OCI-LY7 (cell line): ENCODE measurements around the gene PLEKHS1. TPM values are rescaled to one million over a fixed set of nuclear protein-coding genes. Genes with fewer than 3 reads are reported as not detected.
"Not testable (repeated sequence)": the region's sequence is repeated elsewhere in the genome, so short reads cannot be mapped to it uniquely, and the experiment has no call there.

Experiments used
- BruUV-seq: library from RNA; stranded (reverse); fragments of 400-500 nt; replicated peaks from 2 replicates; lab custom pipeline; 2021; lab: Mats Ljungman, UMichigan
- CTCF ChIA-PET: fragments of 300-600 bp; sonication (Branson Sonifier 250); formaldehyde crosslinking; loops from one replicate; lab custom pipeline; 2022; ENCODE audit warnings: antibody characterized with exemption; ENCODE audit not compliant: unreplicated experiment; lab: Charles Lee
- POLR2A ChIA-PET: fragments of 300-600 bp; sonication (Branson Sonifier 250); formaldehyde crosslinking; loops from one replicate; lab custom pipeline; 2022; ENCODE audit warnings: antibody characterized with exemption; lab: Charles Lee
- DNase-seq: peaks from one replicate; pipeline ENCODE4 v3.0.0-alpha.2; 2015; ENCODE audit warnings: low spot score
- H2AFZ ChIP-seq: fragments of 200-600 bp; sonication (generic), shearing (Covaris generic); 2 replicates; pipeline ENCODE4 v1.6.1; 2014; ENCODE audit warnings: mild to moderate bottlenecking, antibody characterized with exemption, low read length, moderate library complexity
- H3K27ac ChIP-seq: fragments of 200-600 bp; sonication (generic); 2 replicates; pipeline ENCODE4 v1.5.1; 2014; ENCODE audit warnings: mixed run types, low read depth, mild to moderate bottlenecking, moderate library complexity, low read length, inconsistent platforms; ENCODE audit not compliant: poor library complexity, severe bottlenecking
- H3K36me3 ChIP-seq: fragments of 200-600 bp; sonication (generic); 2 replicates; pipeline ENCODE4 v1.6.1; 2014; ENCODE audit warnings: mild to moderate bottlenecking, antibody characterized with exemption, low read length, moderate library complexity, mixed read lengths; ENCODE audit not compliant: insufficient read depth
- H3K4me1 ChIP-seq: fragments of 200-600 bp; sonication (generic); 2 replicates; pipeline ENCODE4 v1.5.1; 2014; ENCODE audit warnings: mild to moderate bottlenecking, low read length; ENCODE audit not compliant: insufficient read depth, poor library complexity, severe bottlenecking
- H3K4me2 ChIP-seq: fragments of 200-600 bp; sonication (generic); 2 replicates; pipeline ENCODE4 v1.6.1; 2014; ENCODE audit warnings: mild to moderate bottlenecking, low read length
- H3K4me3 ChIP-seq: fragments of 200-600 bp; sonication (generic); 2 replicates; pipeline ENCODE4 v1.5.1; 2014; ENCODE audit warnings: mild to moderate bottlenecking, low read depth, low read length; ENCODE audit not compliant: poor library complexity, severe bottlenecking
- H3K79me2 ChIP-seq: fragments of 200-600 bp; sonication (generic); 2 replicates; pipeline ENCODE4 v1.6.1; 2016; ENCODE audit warnings: low read depth, mild to moderate bottlenecking, low read length, moderate library complexity, mixed read lengths; ENCODE audit not compliant: insufficient read depth
- H3K9me2 ChIP-seq: fragments of 200-600 bp; sonication (generic); 2 replicates; pipeline ENCODE4 v1.6.1; 2016; ENCODE audit warnings: mild to moderate bottlenecking, low read length, mixed read lengths; ENCODE audit not compliant: insufficient read depth
- H3K9me3 ChIP-seq: fragments of 200-600 bp; sonication (generic); 2 replicates; pipeline ENCODE4 v1.6.1; 2014; ENCODE audit warnings: mild to moderate bottlenecking, mixed run types, low read length, mixed read lengths
- H4K20me1 ChIP-seq: fragments of 200-600 bp; sonication (generic); 2 replicates; pipeline ENCODE4 v1.6.1; 2014; ENCODE audit warnings: mild to moderate bottlenecking, antibody characterized with exemption, low read length, moderate library complexity, mixed read lengths; ENCODE audit not compliant: insufficient read depth
- EZH2phosphoT487 ChIP-seq: fragments of 200-600 bp; sonication (generic); IDR thresholded peaks from 2 replicates; pipeline ENCODE4 v1.6.1; 2018; ENCODE audit warnings: low read depth, borderline replicate concordance, mild to moderate bottlenecking, mixed run types, antibody characterized with exemption, low read length, moderate library complexity, mixed read lengths
- intact Hi-C: fragments of 100-400 bp; cut with micrococcal nuclease; formaldehyde crosslinking; loops from one replicate; pipeline ENCODE4 v1.10.0; 2022; ENCODE audit not compliant: unreplicated experiment
- total RNA-seq, 2 experiments: library from RNA; depleted of rRNA in 1 of 2; stranded (reverse); fragments of >200 nt in 1 of 2; shearing (Covaris generic) in 1 of 2; gene quantifications; 2 replicates each; pipeline ENCODE4 v1.2.3, GENCODE V29; 2014 to 2022
- TF ChIP-seq, protein P1 (sequence below): fragments of 200-600 bp; sonication (generic); conservative IDR thresholded peaks from 2 replicates; pipeline ENCODE4 v1.5.1; 2014; ENCODE audit warnings: mild to moderate bottlenecking, antibody characterized with exemption, low read length, moderate library complexity, mixed read lengths

The PLEKHS1 gene
- total RNA-seq, 2 experiments from 2014 or later, result not detected

- H3K4me2 ChIP-seq, result no peak overlapping the region
- intact Hi-C loops, result no loop called here
- BruUV-seq, result no TSS peak
- H3K36me3 ChIP-seq, result no peaks in the 10 kb centered on the region
- H4K20me1 ChIP-seq, result no peaks in the 10 kb centered on the region
- no peaks in the 10 kb centered on the region for H3K4me1 ChIP-seq
- H3K9me2 ChIP-seq, result no peaks in the 10 kb centered on the region
- H3K9me3 ChIP-seq, result no peaks in the 10 kb centered on the region
- H3K27ac ChIP-seq, result no peak overlapping the region
- TF ChIP-seq, protein P1, sequence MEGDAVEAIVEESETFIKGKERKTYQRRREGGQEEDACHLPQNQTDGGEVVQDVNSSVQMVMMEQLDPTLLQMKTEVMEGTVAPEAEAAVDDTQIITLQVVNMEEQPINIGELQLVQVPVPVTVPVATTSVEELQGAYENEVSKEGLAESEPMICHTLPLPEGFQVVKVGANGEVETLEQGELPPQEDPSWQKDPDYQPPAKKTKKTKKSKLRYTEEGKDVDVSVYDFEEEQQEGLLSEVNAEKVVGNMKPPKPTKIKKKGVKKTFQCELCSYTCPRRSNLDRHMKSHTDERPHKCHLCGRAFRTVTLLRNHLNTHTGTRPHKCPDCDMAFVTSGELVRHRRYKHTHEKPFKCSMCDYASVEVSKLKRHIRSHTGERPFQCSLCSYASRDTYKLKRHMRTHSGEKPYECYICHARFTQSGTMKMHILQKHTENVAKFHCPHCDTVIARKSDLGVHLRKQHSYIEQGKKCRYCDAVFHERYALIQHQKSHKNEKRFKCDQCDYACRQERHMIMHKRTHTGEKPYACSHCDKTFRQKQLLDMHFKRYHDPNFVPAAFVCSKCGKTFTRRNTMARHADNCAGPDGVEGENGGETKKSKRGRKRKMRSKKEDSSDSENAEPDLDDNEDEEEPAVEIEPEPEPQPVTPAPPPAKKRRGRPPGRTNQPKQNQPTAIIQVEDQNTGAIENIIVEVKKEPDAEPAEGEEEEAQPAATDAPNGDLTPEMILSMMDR, result no peak
- TF ChIP-seq EZH2phosphoT487, result no peak
- ChIA-PET POLR2A (interaction anchor here (0.7 to 1.1 kb wide), 3 partner anchors 11 to 276 kb away, joined by 3 to 5 read pairs (median 3); no protein-coding TSS in a partner anchor), CTCF (no interaction called here)
- no peak overlapping the region for H2AFZ ChIP-seq
- no peak overlapping the region for H3K4me3 ChIP-seq
- no peak for DNase-seq
- no peaks in the 10 kb centered on the region for H3K79me2 ChIP-seq
Measured at GRCh38 chr10:113819989-113820388, 68.5 kb downstream of the PLEKHS1 start.

DNA sequence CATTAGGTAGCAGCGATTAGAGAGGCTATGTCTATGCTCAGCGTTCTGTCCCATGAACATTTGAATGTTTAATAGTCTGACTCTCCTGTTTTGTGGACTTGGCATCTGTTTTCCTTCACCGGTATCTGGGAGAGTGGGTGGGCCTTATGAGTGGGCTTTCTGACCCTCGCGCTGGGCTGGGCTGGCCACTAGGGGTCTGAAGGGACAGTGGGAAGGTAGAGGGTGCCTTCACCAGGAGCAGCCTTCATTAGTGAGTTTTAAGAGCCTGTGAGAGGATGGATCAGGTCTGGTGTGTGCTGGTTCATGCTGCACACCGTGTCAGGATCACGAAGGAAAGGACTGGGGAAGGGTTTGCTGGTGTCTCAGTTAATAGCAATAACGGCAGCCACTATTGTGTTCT lies 69.0 kb downstream of the PLEKHS1 start:
- H3K27ac ChIP-seq, result no peak overlapping the region
- TF ChIP-seq, protein P1, result peak; percentile 60
- no peak for TF ChIP-seq EZH2phosphoT487
- H4K20me1 ChIP-seq, result no peaks in the 10 kb centered on the region
- intact Hi-C loops, result no loop called here
- ChIA-PET CTCF (no interaction called here), POLR2A (no interaction called here)
- no peak overlapping the region for H2AFZ ChIP-seq
- no peaks in the 10 kb centered on the region for H3K36me3 ChIP-seq
- DNase-seq, result peak; percentile 6
- H3K9me3 ChIP-seq, result no peaks in the 10 kb centered on the region
- H3K4me1 ChIP-seq, result no peaks in the 10 kb centered on the region
- no peaks in the 10 kb centered on the region for H3K79me2 ChIP-seq
- BruUV-seq, result no TSS peak
- H3K4me2 ChIP-seq, result no peak overlapping the region
- H3K4me3 ChIP-seq, result no peak overlapping the region
- H3K9me2 ChIP-seq, result no peaks in the 10 kb centered on the region

- H3K4me2 ChIP-seq, CTCF ChIA-PET, H3K79me2 ChIP-seq, H4K20me1 ChIP-seq, H3K27ac ChIP-seq, H3K9me2 ChIP-seq, H2AFZ ChIP-seq, H3K4me3 ChIP-seq, BruUV-seq, intact Hi-C loops, H3K4me1 ChIP-seq, H3K36me3 ChIP-seq, DNase-seq, H3K9me3 ChIP-seq: not testable (repeated sequence)
- POLR2A ChIA-PET, result interaction anchor here (0.7 to 0.9 kb wide), 2 partner anchors 15 to 18 kb away, joined by 3 read pairs; no protein-coding TSS in a partner anchor
Measured at GRCh38 chr10:113821306-113821705, 69.8 kb downstream of the PLEKHS1 start.
